ENCODE results near the gene CPN1.
"Not testable (repeated sequence)": the region's sequence is repeated elsewhere in the genome, so short reads cannot be mapped to it uniquely, and the experiment has no call there.

Gene CPN1

GRCh38 chr10:100013621-100014020, 68.0 kb downstream of the CPN1 start:
- Histone ChIP-seq H3K4me3 (ENCODE audit: severe bottlenecking) (no peak overlapping the region), H3K27me3 (ENCODE audit: insufficient read depth, poor library complexity, severe bottlenecking) (no peaks in the 10 kb centered on the region), H3K36me3 (ENCODE audit: low read depth) (no peaks in the 10 kb centered on the region), H3K4me1 (ENCODE audit: insufficient read depth, poor library complexity, severe bottlenecking) (no peaks in the 10 kb centered on the region), H3K9me3 (ENCODE audit: severe bottlenecking) (no peaks in the 10 kb centered on the region), H3K27ac (ENCODE audit: poor library complexity, severe bottlenecking) (no peak overlapping the region)
- TF ChIP-seq CTCF (IDR thresholded peaks at IDR 0.05; ENCODE audit: poor library complexity, severe bottlenecking), result no peak
- DNase-seq (ENCODE audit: low spot score), result no peak
- ATAC-seq (ENCODE audit: low read depth), result no peak

GRCh38 chr10:100011906-100012305, 69.8 kb downstream of the CPN1 start:
- H3K4me1 ChIP-seq (ENCODE audit: insufficient read depth, poor library complexity, severe bottlenecking), result peaks cover 10% of the 10 kb centered on the region
- H3K27me3 ChIP-seq (ENCODE audit: insufficient read depth, poor library complexity, severe bottlenecking); H3K27ac ChIP-seq (ENCODE audit: poor library complexity, severe bottlenecking); H3K36me3 ChIP-seq (ENCODE audit: low read depth); H3K4me3 ChIP-seq (ENCODE audit: severe bottlenecking); ATAC-seq (ENCODE audit: low read depth); H3K9me3 ChIP-seq (ENCODE audit: severe bottlenecking); DNase-seq (ENCODE audit: low spot score): not testable (repeated sequence)

- H3K36me3 ChIP-seq (ENCODE audit: low read depth), result no peaks in the 10 kb centered on the region
- DNase-seq (ENCODE audit: low spot score) (peak; percentile 79), ATAC-seq (ENCODE audit: low read depth) (peak; percentile 53)
- peak within 1 kb of the TSS; percentile 74 for H3K4me3 ChIP-seq (ENCODE audit: severe bottlenecking)
- peak; percentile 95 for TF ChIP-seq CTCF (IDR thresholded peaks at IDR 0.05; ENCODE audit: poor library complexity, severe bottlenecking)
- peaks cover 25% of the 10 kb centered on the region for H3K4me1 ChIP-seq (ENCODE audit: insufficient read depth, poor library complexity, severe bottlenecking)
- peak within 1 kb of the TSS; percentile 99 for H3K27ac ChIP-seq (ENCODE audit: poor library complexity, severe bottlenecking)
- H3K9me3 ChIP-seq (ENCODE audit: severe bottlenecking), result no peaks in the 10 kb centered on the region
- no peaks in the 10 kb centered on the region for H3K27me3 ChIP-seq (ENCODE audit: insufficient read depth, poor library complexity, severe bottlenecking)
Measured at GRCh38 chr10:100009793-100010676, 71.6 kb downstream of the CPN1 start, which contains the start of gene DNMBP. TSS of gene DNMBP (minus strand) at chr10:100009947. CDS start at chr10:99972124, 37,823 bp downstream.

- Histone ChIP-seq H3K27me3 (ENCODE audit: insufficient read depth, poor library complexity, severe bottlenecking) (no peaks in the 10 kb centered on the region), H3K4me1 (ENCODE audit: insufficient read depth, poor library complexity, severe bottlenecking) (peaks cover 32% of the 10 kb centered on the region), H3K36me3 (ENCODE audit: low read depth) (no peaks in the 10 kb centered on the region), H3K4me3 (ENCODE audit: severe bottlenecking) (peak overlapping the region; percentile 74), H3K27ac (ENCODE audit: poor library complexity, severe bottlenecking) (peak overlapping the region; percentile 99), H3K9me3 (ENCODE audit: severe bottlenecking) (no peaks in the 10 kb centered on the region)
- DNase-seq (ENCODE audit: low spot score) (no peak), ATAC-seq (ENCODE audit: low read depth) (peak; percentile 15; the same call in 2 of the 3 replicates)
- TF ChIP-seq CTCF (IDR thresholded peaks at IDR 0.05; ENCODE audit: poor library complexity, severe bottlenecking), result no peak
Measured at GRCh38 chr10:100009283-100009792, 72.3 kb downstream of the CPN1 start.

- no peak for TF ChIP-seq CTCF (IDR thresholded peaks at IDR 0.05; ENCODE audit: poor library complexity, severe bottlenecking)
- no peaks in the 10 kb centered on the region for H3K36me3 ChIP-seq (ENCODE audit: low read depth)
- H3K27me3 ChIP-seq (ENCODE audit: insufficient read depth, poor library complexity, severe bottlenecking), result no peaks in the 10 kb centered on the region
- peaks cover 34% of the 10 kb centered on the region for H3K4me1 ChIP-seq (ENCODE audit: insufficient read depth, poor library complexity, severe bottlenecking)
- H3K27ac ChIP-seq (ENCODE audit: poor library complexity, severe bottlenecking), result peak overlapping the region; percentile 99
- no peaks in the 10 kb centered on the region for H3K9me3 ChIP-seq (ENCODE audit: severe bottlenecking)
- peak overlapping the region; percentile 74 for H3K4me3 ChIP-seq (ENCODE audit: severe bottlenecking)
- DNase-seq (ENCODE audit: low spot score) (no peak), ATAC-seq (ENCODE audit: low read depth) (no peak)
Measured at GRCh38 chr10:100008708-100009282, 72.9 kb downstream of the CPN1 start.
